ENCODE data around the gene EXOC1. TPM values are rescaled to one million over a fixed set of nuclear protein-coding genes. Genes with fewer than 3 reads are reported as not detected.

The EXOC1 gene
- total RNA-seq (10 to 100 TPM; 40.1 to 50.4 TPM), polyA plus RNA-seq (10 to 100 TPM; 12.1 to 25.2 TPM)
- long read RNA-seq, donor 1, partial matches to known transcripts: 18 of 54 reads
- long read RNA-seq, donor 1, other reads (novel, unspliced or antisense): 32 of 54 reads
- long read RNA-seq, donor 2, partial matches to known transcripts: 7 of 25 reads
- long read RNA-seq, donor 2, other reads (novel, unspliced or antisense): 15 of 25 reads

DNA sequence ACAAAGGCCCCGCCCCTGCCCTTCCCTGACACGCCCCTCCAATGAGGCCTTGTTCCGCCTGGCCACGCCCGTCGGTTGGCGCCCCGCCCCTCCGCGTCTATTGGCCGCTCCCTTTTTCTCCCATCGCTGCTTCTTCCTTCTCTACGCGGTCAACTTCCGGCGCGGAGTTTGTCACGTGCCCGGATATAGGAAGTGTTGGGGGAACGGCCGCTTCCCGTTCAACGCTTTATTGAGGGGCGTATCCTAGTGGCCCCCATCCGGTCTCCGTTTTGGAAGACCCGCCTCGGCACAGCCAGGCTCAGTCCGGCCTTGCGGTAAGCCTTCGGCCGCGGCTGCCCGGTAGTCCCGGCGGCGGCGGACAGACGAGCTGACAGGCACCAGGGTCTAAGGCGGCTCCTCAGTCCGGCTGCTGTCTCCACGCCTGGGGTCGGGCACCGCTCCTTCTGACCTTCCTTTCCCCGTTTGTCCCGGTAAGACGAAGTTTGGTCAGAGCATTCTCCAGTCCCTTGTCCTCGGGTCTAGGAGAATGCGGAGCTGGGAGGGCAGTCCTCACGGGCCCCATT is at the start of gene EXOC1:
Gene EXOC1 (plus strand): TSS at position 165 of the 563 bp plus-strand sequence. CDS start 4,676 bp downstream, outside the sequence.
- Histone ChIP-seq H3K4me3 (ENCODE audit: low read length in 2 of 2) (peak within 1 kb of the TSS; percentile 78 to 94), H3K27me3 (ENCODE audit: control insufficient read depth in 1 of 2, insufficient read depth in 2 of 2, low read length in 1 of 2) (no peaks in the 10 kb centered on the region), H3K27ac (ENCODE audit: low read depth in 1 of 2, low read length in 2 of 2) (peak within 1 kb of the TSS; percentile 3 to 89), H3K4me1 (ENCODE audit: control insufficient read depth in 1 of 2, insufficient read depth in 2 of 2, low read length in 2 of 2) (peaks cover 2 to 4% of the 10 kb centered on the region in 2 donors), H3K36me3 (ENCODE audit: control insufficient read depth in 1 of 2, insufficient read depth in 2 of 2, low read length in 1 of 2) (no peaks in the 10 kb centered on the region), H3K9me3 (ENCODE audit: control insufficient read depth, low read length) (no peaks in the 10 kb centered on the region)
- intact Hi-C loops (cut with DNase I): loop anchor here (10.0 kb wide), 2 partner anchors 309 to 509 kb away; partner anchors contain the start of genes CLOCK (in 2 of the 2) and SRD5A3 (in 1 of the 2)
- ATAC-seq (ENCODE audit: low FRiP score) (peak; percentile 99), DNase-seq (peak; percentile 99 to 100)
- WGBS, 2 donors: 0% methylated on average over 50 of the region's 50 CpGs

- no peaks in the 10 kb centered on the region for H3K27me3 ChIP-seq (ENCODE audit: control insufficient read depth in 1 of 2, insufficient read depth in 2 of 2, low read length in 1 of 2)
- no peak overlapping the region for H3K4me3 ChIP-seq (ENCODE audit: low read length in 2 of 2)
- H3K9me3 ChIP-seq (ENCODE audit: control insufficient read depth, low read length): no peaks in the 10 kb centered on the region
- no peaks in the 10 kb centered on the region for H3K36me3 ChIP-seq (ENCODE audit: control insufficient read depth in 1 of 2, insufficient read depth in 2 of 2, low read length in 1 of 2)
- no peak overlapping the region for H3K27ac ChIP-seq (ENCODE audit: low read depth in 1 of 2, low read length in 2 of 2)
- DNase-seq (no peak), ATAC-seq (ENCODE audit: low FRiP score) (no peak)
- no peaks in the 10 kb centered on the region for H3K4me1 ChIP-seq (ENCODE audit: control insufficient read depth in 1 of 2, insufficient read depth in 2 of 2, low read length in 2 of 2)
- intact Hi-C loops (cut with DNase I): no loop called here
Observed at GRCh38 chr4:55807556-55807955, 45.9 kb upstream of the EXOC1 start.

- Histone ChIP-seq H3K27ac (ENCODE audit: low read depth in 1 of 2, low read length in 2 of 2) (no peak overlapping the region), H3K9me3 (ENCODE audit: control insufficient read depth, low read length) (no peaks in the 10 kb centered on the region), H3K36me3 (ENCODE audit: control insufficient read depth in 1 of 2, insufficient read depth in 2 of 2, low read length in 1 of 2) (no peaks in the 10 kb centered on the region), H3K27me3 (ENCODE audit: control insufficient read depth in 1 of 2, insufficient read depth in 2 of 2, low read length in 1 of 2) (no peaks in the 10 kb centered on the region), H3K4me1 (ENCODE audit: control insufficient read depth in 1 of 2, insufficient read depth in 2 of 2, low read length in 2 of 2) (no peaks in the 10 kb centered on the region), H3K4me3 (ENCODE audit: low read length in 2 of 2) (no peak overlapping the region)
- no peak for DNase-seq
- WGBS, 2 donors: 46 to 57% methylated on average over 2 of the region's 2 CpGs
- intact Hi-C loops (cut with DNase I): no loop called here
- no peak for ATAC-seq (ENCODE audit: low FRiP score)
Observed at GRCh38 chr4:55808186-55808585, 45.3 kb upstream of the EXOC1 start.

GRCh38 chr4:55808632-55809031 is 44.8 kb upstream of the EXOC1 start:
- no peaks in the 10 kb centered on the region for H3K4me1 ChIP-seq (ENCODE audit: control insufficient read depth in 1 of 2, insufficient read depth in 2 of 2, low read length in 2 of 2)
- H3K4me3 ChIP-seq (ENCODE audit: low read length in 2 of 2): no peak overlapping the region
- no peak for ATAC-seq (ENCODE audit: low FRiP score)
- no peak for DNase-seq
- H3K36me3 ChIP-seq (ENCODE audit: control insufficient read depth in 1 of 2, insufficient read depth in 2 of 2, low read length in 1 of 2): no peaks in the 10 kb centered on the region
- H3K27ac ChIP-seq (ENCODE audit: low read depth in 1 of 2, low read length in 2 of 2): no peak overlapping the region
- no peaks in the 10 kb centered on the region for H3K9me3 ChIP-seq (ENCODE audit: control insufficient read depth, low read length)
- H3K27me3 ChIP-seq (ENCODE audit: control insufficient read depth in 1 of 2, insufficient read depth in 2 of 2, low read length in 1 of 2): no peaks in the 10 kb centered on the region
- intact Hi-C loops (cut with DNase I): no loop called here
- WGBS, 2 donors: 34 to 35% methylated on average over 5 of the region's 5 CpGs

DNA sequence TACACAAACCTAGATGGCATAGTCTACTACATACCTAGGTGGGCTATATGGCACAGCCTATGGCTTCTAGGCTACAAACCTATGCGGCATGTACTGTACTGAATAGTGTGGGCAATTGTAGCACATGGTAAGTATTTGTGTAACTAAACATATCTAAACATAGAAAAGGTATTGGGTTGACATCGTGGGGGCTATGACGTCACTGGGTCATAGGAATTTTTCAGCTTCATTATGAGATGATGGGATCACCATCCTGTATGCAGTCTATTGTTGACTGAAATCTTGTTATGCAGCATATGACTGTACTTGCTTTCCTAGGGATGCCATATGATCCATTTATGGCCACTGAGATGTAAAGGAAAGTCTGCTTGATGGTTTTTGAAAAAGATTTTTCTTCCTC is 35.8 kb upstream of the EXOC1 start:
- Histone ChIP-seq H3K9me3 (ENCODE audit: control insufficient read depth, low read length) (no peaks in the 10 kb centered on the region), H3K27ac (ENCODE audit: low read depth in 1 of 2, low read length in 2 of 2) (no peak overlapping the region), H3K27me3 (ENCODE audit: control insufficient read depth in 1 of 2, insufficient read depth in 2 of 2, low read length in 1 of 2) (no peaks in the 10 kb centered on the region), H3K4me3 (ENCODE audit: low read length in 2 of 2) (no peak overlapping the region), H3K36me3 (ENCODE audit: control insufficient read depth in 1 of 2, insufficient read depth in 2 of 2, low read length in 1 of 2) (no peaks in the 10 kb centered on the region), H3K4me1 (ENCODE audit: control insufficient read depth in 1 of 2, insufficient read depth in 2 of 2, low read length in 2 of 2) (no peaks in the 10 kb centered on the region)
- 86 to 87% methylated on average over 3 of the region's 3 CpGs for WGBS, 2 donors
- DNase-seq: no peak
- ATAC-seq (ENCODE audit: low FRiP score): no peak
- intact Hi-C loops (cut with DNase I): no loop called here

GRCh38 chr4:55819634-55820033 is 33.8 kb upstream of the EXOC1 start, which contains the start of gene EXOC1L:
TSS of gene EXOC1L (plus strand) at chr4:55819790. CDS start at chr4:55820027, 237 bp downstream.
- H3K36me3 ChIP-seq (ENCODE audit: control insufficient read depth in 1 of 2, insufficient read depth in 2 of 2, low read length in 1 of 2): no peaks in the 10 kb centered on the region
- H3K4me1 ChIP-seq (ENCODE audit: control insufficient read depth in 1 of 2, insufficient read depth in 2 of 2, low read length in 2 of 2): no peaks in the 10 kb centered on the region
- no peaks in the 10 kb centered on the region for H3K9me3 ChIP-seq (ENCODE audit: control insufficient read depth, low read length)
- H3K4me3 ChIP-seq (ENCODE audit: low read length in 2 of 2): peak within 1 kb of the TSS in 1 of 2 donors; percentile 8
- WGBS, 2 donors: 2 to 3% methylated on average over 13 of the region's 13 CpGs
- no peaks in the 10 kb centered on the region for H3K27me3 ChIP-seq (ENCODE audit: control insufficient read depth in 1 of 2, insufficient read depth in 2 of 2, low read length in 1 of 2)
- intact Hi-C loops (cut with DNase I): no loop called here
- peak; percentile 11 for ATAC-seq (ENCODE audit: low FRiP score)
- no peak for DNase-seq
- H3K27ac ChIP-seq (ENCODE audit: low read depth in 1 of 2, low read length in 2 of 2): no peak within 1 kb of the TSS

DNA sequence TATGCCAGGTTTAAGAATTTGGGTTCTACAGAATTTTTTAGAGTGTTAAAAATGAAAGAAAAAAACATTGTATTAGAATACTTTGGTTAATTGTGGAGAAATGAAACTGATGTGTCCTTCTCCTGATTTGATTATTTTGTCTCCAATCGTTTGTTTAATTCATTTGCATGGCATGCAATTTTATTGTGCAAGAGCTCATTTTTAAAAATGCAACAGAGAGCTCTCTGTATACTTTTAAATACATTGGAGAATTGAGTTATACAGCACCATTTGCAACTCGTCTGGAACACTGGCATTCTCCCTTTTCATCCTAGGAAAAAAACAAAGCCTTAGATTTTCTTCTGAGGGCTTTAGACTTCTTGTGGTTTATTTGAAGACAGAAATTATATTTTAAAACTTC is 33.2 kb upstream of the EXOC1 start:
- Histone ChIP-seq H3K4me1 (ENCODE audit: control insufficient read depth in 1 of 2, insufficient read depth in 2 of 2, low read length in 2 of 2) (no peaks in the 10 kb centered on the region), H3K27ac (ENCODE audit: low read depth in 1 of 2, low read length in 2 of 2) (no peak overlapping the region), H3K9me3 (ENCODE audit: control insufficient read depth, low read length) (no peaks in the 10 kb centered on the region), H3K4me3 (ENCODE audit: low read length in 2 of 2) (no peak overlapping the region), H3K36me3 (ENCODE audit: control insufficient read depth in 1 of 2, insufficient read depth in 2 of 2, low read length in 1 of 2) (no peaks in the 10 kb centered on the region), H3K27me3 (ENCODE audit: control insufficient read depth in 1 of 2, insufficient read depth in 2 of 2, low read length in 1 of 2) (no peaks in the 10 kb centered on the region)
- intact Hi-C loops (cut with DNase I): no loop called here
- 47 to 54% methylated on average over 2 of the region's 2 CpGs for WGBS, 2 donors
- ATAC-seq (ENCODE audit: low FRiP score) (no peak), DNase-seq (no peak)

GRCh38 chr4:55822329-55822728 is 31.1 kb upstream of the EXOC1 start:
- WGBS, 2 donors: 87 to 88% methylated on average over 3 of the region's 3 CpGs
- DNase-seq: no peak
- ATAC-seq (ENCODE audit: low FRiP score): no peak

DNA sequence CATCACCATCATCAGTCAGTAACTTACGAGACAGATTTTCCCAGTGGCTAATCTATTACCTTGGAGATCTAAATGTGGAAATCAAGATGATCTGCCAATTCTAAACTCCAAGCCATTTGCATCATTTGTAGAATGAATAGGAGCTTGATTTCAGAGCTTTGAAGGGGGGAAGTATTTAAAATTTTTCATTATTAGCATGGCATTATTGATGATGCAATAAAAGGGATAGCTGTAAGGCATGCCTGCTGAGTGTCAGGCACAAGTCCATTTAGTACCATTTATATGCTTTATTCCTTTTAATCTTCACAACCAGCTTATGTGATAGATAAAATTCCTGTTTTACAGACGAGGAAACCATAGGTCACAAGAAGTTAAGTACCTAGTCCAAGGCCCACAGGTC is 28.6 kb upstream of the EXOC1 start:
- intact Hi-C loops (cut with DNase I): no loop called here
- Histone ChIP-seq H3K9me3 (ENCODE audit: control insufficient read depth, low read length) (peaks cover 2% of the 10 kb centered on the region), H3K4me1 (ENCODE audit: control insufficient read depth in 1 of 2, insufficient read depth in 2 of 2, low read length in 2 of 2) (no peaks in the 10 kb centered on the region), H3K36me3 (ENCODE audit: control insufficient read depth in 1 of 2, insufficient read depth in 2 of 2, low read length in 1 of 2) (no peaks in the 10 kb centered on the region), H3K4me3 (ENCODE audit: low read length in 2 of 2) (no peak overlapping the region), H3K27me3 (ENCODE audit: control insufficient read depth in 1 of 2, insufficient read depth in 2 of 2, low read length in 1 of 2) (no peaks in the 10 kb centered on the region), H3K27ac (ENCODE audit: low read depth in 1 of 2, low read length in 2 of 2) (no peak overlapping the region)
- ATAC-seq (ENCODE audit: low FRiP score): no peak
- no peak for DNase-seq
- 53 to 64% methylated on average over 2 of the region's 2 CpGs for WGBS, 2 donors

More at GRCh38 chr4:55822329-55822728, 31.1 kb upstream of the EXOC1 start:
- H3K27ac ChIP-seq (ENCODE audit: low read depth in 1 of 2, low read length in 2 of 2): no peak overlapping the region
- H3K36me3 ChIP-seq (ENCODE audit: control insufficient read depth in 1 of 2, insufficient read depth in 2 of 2, low read length in 1 of 2): no peaks in the 10 kb centered on the region
- H3K4me3 ChIP-seq (ENCODE audit: low read length in 2 of 2): no peak overlapping the region
- no peaks in the 10 kb centered on the region for H3K9me3 ChIP-seq (ENCODE audit: control insufficient read depth, low read length)
- H3K4me1 ChIP-seq (ENCODE audit: control insufficient read depth in 1 of 2, insufficient read depth in 2 of 2, low read length in 2 of 2): no peaks in the 10 kb centered on the region
- H3K27me3 ChIP-seq (ENCODE audit: control insufficient read depth in 1 of 2, insufficient read depth in 2 of 2, low read length in 1 of 2): no peaks in the 10 kb centered on the region
- intact Hi-C loops (cut with DNase I): no loop called here
